Liver (tissue), 9 donors: ENCODE data around the gene PDE9A. TPM values are rescaled to one million over a fixed set of nuclear protein-coding genes. Genes with fewer than 3 reads are reported as not detected.
A peak's percentile ranks its signal among the peaks of the same experiment; 100 is the strongest.

Source experiments
- DNase-seq: peaks from one replicate; pipeline ENCODE4 v3.0.0-alpha.2; 2017; ENCODE audit warnings: low spot score
- H3K27ac ChIP-seq, 2 donors: one replicate each; pipeline ENCODE4 v1.7.0; 2013; ENCODE audit warnings: inconsistent platforms in 2 of 2, low read length in 2 of 2, control low read depth in 1 of 2, low read depth in 1 of 2, mild to moderate bottlenecking in 1 of 2
- H3K27me3 ChIP-seq, 4 donors: one replicate each; pipeline versions ENCODE4 v1.6.1 to v1.7.0; 2013; ENCODE audit warnings: low read length in 3 of 4, inconsistent platforms in 1 of 4, mild to moderate bottlenecking in 1 of 4, moderate library complexity in 1 of 4; ENCODE audit not compliant: control insufficient read depth in 4 of 4, insufficient read depth in 4 of 4
- H3K36me3 ChIP-seq, 4 donors: one replicate each; pipeline versions ENCODE4 v1.6.1 to v1.7.0; 2013; ENCODE audit warnings: low read length in 3 of 4, mild to moderate bottlenecking in 3 of 4, low read depth in 1 of 4, moderate library complexity in 1 of 4; ENCODE audit not compliant: control insufficient read depth in 4 of 4, insufficient read depth in 3 of 4
- H3K4me1 ChIP-seq, 4 donors: one replicate each; pipeline versions ENCODE4 v1.6.1 to v1.7.0; 2013; ENCODE audit warnings: low read length in 3 of 4, mild to moderate bottlenecking in 3 of 4, moderate library complexity in 1 of 4; ENCODE audit not compliant: control insufficient read depth in 4 of 4, insufficient read depth in 4 of 4
- H3K4me3 ChIP-seq, 3 donors: one replicate each; pipeline versions ENCODE4 v1.6.1 to v1.7.0; 2013; ENCODE audit warnings: low read length in 3 of 3, control low read depth in 1 of 3, low read depth in 1 of 3, mild to moderate bottlenecking in 1 of 3
- H3K9ac ChIP-seq, 2 donors: one replicate each; pipeline ENCODE4 v1.7.0; 2013; ENCODE audit warnings: low read length in 2 of 2, mild to moderate bottlenecking in 2 of 2, moderate library complexity in 2 of 2, control low read depth in 1 of 2, low read depth in 1 of 2
- H3K9me3 ChIP-seq, 4 donors: one replicate each; pipeline versions ENCODE4 v1.6.1 to v1.7.0; 2013; ENCODE audit warnings: low read length in 3 of 4; ENCODE audit not compliant: control insufficient read depth in 4 of 4
- ATF3 ChIP-seq: IDR thresholded peaks from 2 replicates; pipeline ENCODE4 v1.6.1; 2016; ENCODE audit warnings: antibody characterized with exemption
- EGR1 ChIP-seq, 2 donors: IDR thresholded peaks; 2 replicates each; pipeline ENCODE4 v1.6.1; 2016 to 2018; ENCODE audit warnings: antibody characterized with exemption in 2 of 2, low read depth in 2 of 2
- FOXA1 ChIP-seq: IDR thresholded peaks from 2 replicates; pipeline ENCODE4 v1.6.1; 2016; ENCODE audit warnings: antibody characterized with exemption
- FOXA2 ChIP-seq: IDR thresholded peaks from 2 replicates; pipeline ENCODE4 v1.6.1; 2016; ENCODE audit warnings: antibody characterized with exemption
- GABPA ChIP-seq, 2 donors: IDR thresholded peaks in 1 of 2; conservative IDR thresholded peaks in 1 of 2; 2 replicates each; pipeline ENCODE4 v1.6.1; 2016; ENCODE audit warnings: antibody characterized with exemption in 2 of 2, mild to moderate bottlenecking in 1 of 2, moderate library complexity in 1 of 2
- HNF4A ChIP-seq, 2 donors: conservative IDR thresholded peaks; 2 replicates each; pipeline ENCODE4 v1.6.1; 2016; ENCODE audit warnings: antibody characterized with exemption in 2 of 2, mild to moderate bottlenecking in 2 of 2
- HNF4G ChIP-seq: IDR thresholded peaks from 2 replicates; pipeline ENCODE4 v1.6.1; 2016; ENCODE audit warnings: antibody characterized with exemption
- JUND ChIP-seq, 2 donors: IDR thresholded peaks; 2 replicates each; pipeline ENCODE4 v1.6.1; 2016; ENCODE audit warnings: antibody characterized with exemption in 2 of 2
- NR2F2 ChIP-seq: IDR thresholded peaks from 2 replicates; pipeline ENCODE4 v1.6.1; 2016; ENCODE audit warnings: antibody characterized with exemption
- RAD21 ChIP-seq, 2 donors: IDR thresholded peaks; 2 replicates each; pipeline ENCODE4 v1.6.1; 2016; ENCODE audit warnings: antibody characterized with exemption in 2 of 2, mild to moderate bottlenecking in 2 of 2
- REST ChIP-seq: IDR thresholded peaks from 2 replicates; pipeline ENCODE4 v1.6.1; 2016; ENCODE audit warnings: antibody characterized with exemption, mild to moderate bottlenecking
- RXRA ChIP-seq, 2 donors: IDR thresholded peaks; 2 replicates each; pipeline ENCODE4 v1.6.1; 2017 to 2018; ENCODE audit warnings: antibody characterized with exemption in 2 of 2, mild to moderate bottlenecking in 1 of 2
- SP1 ChIP-seq: IDR thresholded peaks from 2 replicates; pipeline ENCODE4 v1.6.1; 2018; ENCODE audit warnings: antibody characterized with exemption, mild to moderate bottlenecking
- TAF1 ChIP-seq: conservative IDR thresholded peaks from 2 replicates; pipeline ENCODE4 v1.6.1; 2016; ENCODE audit warnings: antibody characterized with exemption, mild to moderate bottlenecking
- YY1 ChIP-seq: IDR thresholded peaks from 2 replicates; pipeline ENCODE4 v1.6.1; 2016; ENCODE audit warnings: antibody characterized with exemption, mild to moderate bottlenecking
- WGBS: extraction: QIAGEN DNeasy Blood & Tissue Kit; methylation state at CpG from one replicate; pipeline ENCODE4 v1.1.7; 2013; 5-methylcytosine and 5-hydroxymethylcytosine counted together
- polyA plus RNA-seq, 2 donors: library from polyadenylated mRNA; stranded (reverse) in 1 of 2; unstranded in 1 of 2; fragments of 200-250 nt in 1 of 2; fragments of >200 nt in 1 of 2; fragmentation: Nextera tagmentation in 1 of 2; extraction: Ambion mirVana in 1 of 2; gene quantifications; one replicate each; pipeline versions ENCODE4 v1.2.1 to v1.2.3, GENCODE V29; 2013 to 2015
- total RNA-seq, 2 donors: library from RNA; depleted of rRNA; stranded (reverse); fragments of >200 nt; gene quantifications; one replicate each; pipeline ENCODE4 v1.2.3, GENCODE V29; 2014
- TF ChIP-seq, protein P1 (sequence below): fragments of 150-350 bp; IDR thresholded peaks from 2 replicates; pipeline ENCODE4 v1.5.1; 2017; ENCODE audit warnings: improper control_type of control experiment, low read depth, low read length; ENCODE audit not compliant: missing input control
- TF ChIP-seq, protein P2 (sequence below): IDR thresholded peaks from 2 replicates; pipeline ENCODE4 v1.6.1; 2016; ENCODE audit warnings: antibody characterized with exemption
- TF ChIP-seq, protein P3 (sequence below): IDR thresholded peaks from 2 replicates; pipeline ENCODE4 v1.6.1; 2016; ENCODE audit warnings: antibody characterized with exemption
- donor health status: healthy.
- donor health status: healthy.
- donor health status: healthy.
- donor health status: healthy.
- donor health status: healthy.

Gene PDE9A
- total and polyA plus RNA-seq, 4 donors: 1.5 to 4.2 (median 2.7) TPM

DNA sequence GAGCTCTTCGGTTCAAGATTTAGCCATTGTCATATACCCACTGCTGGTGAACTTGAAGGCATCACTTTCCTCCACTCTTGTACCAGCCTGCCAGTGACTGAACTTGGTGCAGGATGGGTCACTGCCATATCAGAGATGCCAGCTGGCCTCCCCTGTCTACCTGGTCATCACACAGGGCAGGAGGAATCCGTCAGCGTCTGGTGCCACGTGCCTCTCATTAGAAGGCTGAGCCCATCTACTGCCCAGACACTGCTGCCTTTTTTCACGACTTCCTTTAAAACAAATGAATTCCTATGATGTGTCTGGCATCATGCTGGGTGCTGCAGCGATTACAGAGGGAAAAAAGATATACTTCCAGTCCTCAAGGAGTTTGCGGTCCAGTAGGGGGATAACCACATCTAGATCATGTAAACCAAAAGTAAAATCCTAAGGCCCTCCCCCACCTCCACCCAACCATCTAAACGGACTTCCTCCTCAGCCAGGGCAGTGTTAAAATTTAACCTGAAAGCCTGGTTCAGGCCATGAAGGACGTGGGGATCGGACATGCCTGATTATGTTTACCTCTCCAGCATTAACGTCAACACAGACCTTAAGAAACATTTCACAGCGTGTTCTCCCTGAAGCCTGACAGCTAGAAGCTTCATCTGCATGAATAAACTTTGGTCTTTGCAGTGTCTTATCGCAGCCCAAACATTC lies 29.2 kb upstream of the PDE9A start (continued):
- peak; percentile 91 for TF ChIP-seq YY1

DNA sequence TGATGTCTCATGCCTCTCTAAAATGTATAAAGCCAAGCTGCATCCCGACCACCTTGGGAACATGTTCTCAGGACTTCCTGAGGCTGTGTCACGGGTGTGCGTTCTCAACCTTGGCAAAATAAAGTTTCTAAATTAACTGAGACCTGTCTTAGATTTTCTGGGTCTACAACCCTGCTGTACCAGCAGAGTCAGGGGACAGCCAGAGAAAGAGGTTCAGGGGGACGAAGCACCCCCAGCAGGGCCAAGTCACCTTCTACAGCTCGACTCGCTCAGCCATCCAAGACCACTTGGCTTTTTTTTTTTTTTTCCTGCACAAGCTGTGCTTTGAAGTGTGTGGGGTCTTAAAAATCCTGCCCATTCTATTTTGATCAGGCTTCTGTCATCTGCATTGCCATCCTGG lies 28.5 kb upstream of the PDE9A start:
- no peak for DNase-seq
- no peaks in the 10 kb centered on the region for H3K36me3 ChIP-seq
- no peak overlapping the region for H3K27ac ChIP-seq
- no peak overlapping the region for H3K9ac ChIP-seq
- no peak for TF ChIP-seq HNF4A (conservative IDR thresholded peaks at IDR 0.05)
- no peak for TF ChIP-seq YY1
- TF ChIP-seq FOXA2: no peak
- no peak for TF ChIP-seq SP1
- TF ChIP-seq, protein P1, sequence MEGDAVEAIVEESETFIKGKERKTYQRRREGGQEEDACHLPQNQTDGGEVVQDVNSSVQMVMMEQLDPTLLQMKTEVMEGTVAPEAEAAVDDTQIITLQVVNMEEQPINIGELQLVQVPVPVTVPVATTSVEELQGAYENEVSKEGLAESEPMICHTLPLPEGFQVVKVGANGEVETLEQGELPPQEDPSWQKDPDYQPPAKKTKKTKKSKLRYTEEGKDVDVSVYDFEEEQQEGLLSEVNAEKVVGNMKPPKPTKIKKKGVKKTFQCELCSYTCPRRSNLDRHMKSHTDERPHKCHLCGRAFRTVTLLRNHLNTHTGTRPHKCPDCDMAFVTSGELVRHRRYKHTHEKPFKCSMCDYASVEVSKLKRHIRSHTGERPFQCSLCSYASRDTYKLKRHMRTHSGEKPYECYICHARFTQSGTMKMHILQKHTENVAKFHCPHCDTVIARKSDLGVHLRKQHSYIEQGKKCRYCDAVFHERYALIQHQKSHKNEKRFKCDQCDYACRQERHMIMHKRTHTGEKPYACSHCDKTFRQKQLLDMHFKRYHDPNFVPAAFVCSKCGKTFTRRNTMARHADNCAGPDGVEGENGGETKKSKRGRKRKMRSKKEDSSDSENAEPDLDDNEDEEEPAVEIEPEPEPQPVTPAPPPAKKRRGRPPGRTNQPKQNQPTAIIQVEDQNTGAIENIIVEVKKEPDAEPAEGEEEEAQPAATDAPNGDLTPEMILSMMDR: no peak
- TF ChIP-seq EGR1 (IDR thresholded peaks at IDR 0.05; ENCODE audit: low read depth in 2 of 2): no peak
- no peak for TF ChIP-seq FOXA1
- no peak overlapping the region for H3K4me3 ChIP-seq
- 89% methylated on average over 6 of the region's 6 CpGs for WGBS
- no peaks in the 10 kb centered on the region for H3K27me3 ChIP-seq
- no peaks in the 10 kb centered on the region for H3K9me3 ChIP-seq
- peaks cover 3 to 14% (median 8%) of the 10 kb centered on the region in 4 donors for H3K4me1 ChIP-seq

- no peak overlapping the region for H3K4me3 ChIP-seq
- WGBS: 96% methylated on average over 14 of the region's 14 CpGs
- H3K27ac ChIP-seq: no peak overlapping the region
- H3K27me3 ChIP-seq: no peaks in the 10 kb centered on the region
- H3K4me1 ChIP-seq: peaks cover 3 to 25% (median 10%) of the 10 kb centered on the region in 4 donors
- no peak for TF ChIP-seq FOXA2
- TF ChIP-seq, protein P2, sequence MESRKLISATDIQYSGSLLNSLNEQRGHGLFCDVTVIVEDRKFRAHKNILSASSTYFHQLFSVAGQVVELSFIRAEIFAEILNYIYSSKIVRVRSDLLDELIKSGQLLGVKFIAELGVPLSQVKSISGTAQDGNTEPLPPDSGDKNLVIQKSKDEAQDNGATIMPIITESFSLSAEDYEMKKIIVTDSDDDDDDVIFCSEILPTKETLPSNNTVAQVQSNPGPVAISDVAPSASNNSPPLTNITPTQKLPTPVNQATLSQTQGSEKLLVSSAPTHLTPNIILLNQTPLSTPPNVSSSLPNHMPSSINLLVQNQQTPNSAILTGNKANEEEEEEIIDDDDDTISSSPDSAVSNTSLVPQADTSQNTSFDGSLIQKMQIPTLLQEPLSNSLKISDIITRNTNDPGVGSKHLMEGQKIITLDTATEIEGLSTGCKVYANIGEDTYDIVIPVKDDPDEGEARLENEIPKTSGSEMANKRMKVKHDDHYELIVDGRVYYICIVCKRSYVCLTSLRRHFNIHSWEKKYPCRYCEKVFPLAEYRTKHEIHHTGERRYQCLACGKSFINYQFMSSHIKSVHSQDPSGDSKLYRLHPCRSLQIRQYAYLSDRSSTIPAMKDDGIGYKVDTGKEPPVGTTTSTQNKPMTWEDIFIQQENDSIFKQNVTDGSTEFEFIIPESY: no peak
- TF ChIP-seq YY1: no peak
- TF ChIP-seq REST: no peak
- no peak for TF ChIP-seq SP1
- TF ChIP-seq JUND (IDR thresholded peaks at IDR 0.05): no peak
- no peak for TF ChIP-seq FOXA1
- no peak for TF ChIP-seq RXRA (IDR thresholded peaks at IDR 0.05)
- no peak for TF ChIP-seq GABPA (IDR thresholded peaks at IDR 0.05 in 1 of 2, conservative IDR thresholded peaks at IDR 0.05 in 1 of 2)
- TF ChIP-seq, protein P1: no peak
- TF ChIP-seq, protein P3, sequence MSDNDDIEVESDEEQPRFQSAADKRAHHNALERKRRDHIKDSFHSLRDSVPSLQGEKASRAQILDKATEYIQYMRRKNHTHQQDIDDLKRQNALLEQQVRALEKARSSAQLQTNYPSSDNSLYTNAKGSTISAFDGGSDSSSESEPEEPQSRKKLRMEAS: no peak
- TF ChIP-seq EGR1 (IDR thresholded peaks at IDR 0.05; ENCODE audit: low read depth in 2 of 2): no peak
- no peak for TF ChIP-seq HNF4A (conservative IDR thresholded peaks at IDR 0.05)
- TF ChIP-seq RAD21 (IDR thresholded peaks at IDR 0.05): no peak
- TF ChIP-seq ATF3: no peak
- no peak for TF ChIP-seq NR2F2
- TF ChIP-seq HNF4G: no peak
- TF ChIP-seq TAF1: no peak
- no peaks in the 10 kb centered on the region for H3K9me3 ChIP-seq
- no peak for DNase-seq
- no peak overlapping the region for H3K9ac ChIP-seq
- H3K36me3 ChIP-seq: no peaks in the 10 kb centered on the region
These were observed 27.2 kb upstream of the PDE9A start for GRCh38 chr21:42626171-42626570.
